ENCODE data around the gene SLC23A2.
A peak's percentile ranks its signal among the peaks of the same experiment; 100 is the strongest.
"Not testable (repeated sequence)": the region's sequence is repeated elsewhere in the genome, so short reads cannot be mapped to it uniquely, and the experiment has no call there.

Gene SLC23A2

GRCh38 chr20:4896971-4897497, 104.3 kb downstream of the SLC23A2 start:
- peak; percentile 37 for DNase-seq

GRCh38 chr20:4896119-4896702, 105.1 kb downstream of the SLC23A2 start:
- DNase-seq: peak; percentile 14

DNA sequence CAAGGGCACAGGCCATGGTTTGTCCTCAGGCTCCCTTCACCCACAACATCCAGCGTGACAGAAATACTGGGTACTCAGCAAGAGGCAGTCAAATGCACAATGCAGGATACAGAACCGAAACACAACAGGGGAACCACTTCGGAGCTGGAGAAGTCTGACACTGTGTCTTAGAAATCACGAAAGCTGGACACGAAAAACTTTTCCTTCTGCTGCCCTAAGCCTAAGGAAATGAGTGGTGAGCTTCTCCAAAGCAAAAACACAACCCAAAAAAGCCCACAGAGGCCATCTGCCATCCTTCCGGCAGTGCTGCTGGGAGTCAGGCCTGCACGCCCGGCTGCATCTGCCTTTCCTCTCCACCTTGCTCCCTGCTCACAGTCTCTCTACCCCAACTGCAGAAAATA, 106.3 kb downstream of the SLC23A2 start:
- no peak for DNase-seq

DNA sequence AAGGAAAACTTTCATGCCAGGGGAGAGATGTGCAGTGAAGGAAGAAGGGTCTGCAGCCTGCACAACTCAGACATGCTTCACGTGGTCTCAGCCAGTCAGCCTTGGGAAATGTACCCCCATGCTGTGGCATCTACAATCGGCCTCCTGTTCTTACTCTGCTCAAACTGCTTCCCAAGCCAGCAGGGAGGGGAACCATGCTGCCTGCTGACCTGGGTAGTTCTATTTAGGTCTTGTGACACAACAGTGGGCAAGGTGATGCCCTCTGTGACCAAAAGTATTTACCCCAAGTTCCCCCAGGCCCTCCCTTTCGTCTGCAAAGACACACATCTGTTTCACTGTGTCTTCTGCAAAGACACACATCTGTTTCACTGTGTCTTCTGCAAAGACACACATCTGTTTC, 106.9 kb downstream of the SLC23A2 start:
- DNase-seq: no peak

DNA sequence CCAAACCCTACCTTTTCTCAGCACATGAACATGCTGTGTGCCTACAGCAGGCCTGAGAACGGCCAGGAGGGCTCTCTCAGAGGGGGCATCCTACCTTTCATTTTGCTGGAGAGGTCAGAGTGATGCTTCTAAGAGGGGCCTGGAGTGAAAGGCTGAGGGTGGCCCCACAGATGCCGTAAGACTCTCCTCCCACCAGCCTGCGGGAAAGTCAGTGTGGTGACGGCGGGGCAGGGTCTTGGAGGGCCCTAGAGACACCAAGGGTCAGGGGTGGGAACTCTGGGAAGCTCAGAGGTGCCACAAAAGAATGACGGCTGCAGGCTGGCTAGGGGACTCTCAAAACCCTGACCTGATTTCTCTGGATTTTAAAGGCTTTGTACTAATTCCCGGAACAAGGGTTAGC, 107.6 kb downstream of the SLC23A2 start:
- DNase-seq: no peak

GRCh38 chr20:4891997-4892396, 109.3 kb downstream of the SLC23A2 start:
- DNase-seq: no peak

- DNase-seq: no peak
Measured at GRCh38 chr20:4891190-4891763, 110.0 kb downstream of the SLC23A2 start.

- no peak for DNase-seq
Measured at GRCh38 chr20:4889446-4889845, 111.9 kb downstream of the SLC23A2 start.

DNA sequence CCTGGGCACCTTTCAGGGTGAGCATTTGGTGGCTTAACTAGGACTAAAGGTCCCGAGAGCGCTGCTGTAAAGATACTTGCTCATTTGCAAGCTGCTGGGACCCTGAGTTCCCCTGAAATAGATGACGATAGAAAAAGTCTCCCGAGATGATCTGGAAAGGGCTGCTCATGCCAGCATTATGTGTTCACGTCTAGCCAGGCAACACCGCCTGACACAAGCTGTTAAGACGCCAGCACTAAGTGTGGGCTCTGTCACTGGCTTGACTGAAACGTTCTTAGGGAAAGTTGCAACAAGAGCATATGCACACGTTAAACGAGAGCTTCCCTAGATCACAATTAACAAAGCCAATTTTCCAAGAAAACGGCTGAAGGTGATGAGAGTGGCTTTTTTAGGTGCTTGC, 113.7 kb downstream of the SLC23A2 start:
- DNase-seq: no peak

GRCh38 chr20:4886771-4887527, 114.4 kb downstream of the SLC23A2 start:
- DNase-seq: no peak

GRCh38 chr20:4885877-4886276, 115.4 kb downstream of the SLC23A2 start:
- DNase-seq: no peak

DNA sequence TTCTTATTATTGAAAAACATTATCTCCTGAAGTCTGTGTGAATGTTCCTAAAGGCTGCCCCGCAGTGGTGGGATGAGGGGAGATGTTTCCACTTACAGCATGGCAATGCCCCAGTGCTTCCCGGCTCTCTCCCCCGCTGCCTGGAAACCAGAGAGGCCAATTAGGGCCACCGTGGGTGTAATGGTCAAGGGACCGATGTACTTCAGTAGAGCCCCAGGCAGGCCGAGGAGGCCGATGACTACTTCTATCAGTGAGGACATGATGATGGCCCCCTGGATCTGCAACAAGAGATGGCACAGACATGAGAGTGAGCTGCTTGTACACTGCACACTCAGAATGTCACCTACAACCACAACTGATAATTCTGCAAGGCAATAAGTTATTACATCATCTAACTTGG, 117.8 kb downstream of the SLC23A2 start:
- no peak for DNase-seq

DNA sequence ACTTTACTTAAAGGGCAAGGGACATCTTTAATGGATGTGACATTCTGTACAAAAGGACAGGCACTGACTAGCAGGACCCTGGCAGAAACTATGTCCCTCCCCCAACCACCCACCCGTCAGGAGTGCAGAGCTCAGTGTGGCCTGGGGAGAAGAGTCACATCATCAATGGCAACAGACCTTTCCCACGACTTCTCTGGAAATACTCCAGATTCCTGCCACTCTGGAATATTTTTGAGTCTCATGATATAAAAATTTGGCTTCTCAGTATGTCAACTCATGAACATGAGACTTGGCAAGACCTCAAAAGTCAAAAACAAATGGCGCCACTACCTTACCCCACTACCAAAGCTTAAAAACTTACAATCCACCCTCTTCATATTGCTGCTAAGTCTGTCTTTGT, 118.3 kb downstream of the SLC23A2 start:
- DNase-seq: no peak

- no peak for DNase-seq
Measured at GRCh38 chr20:4881006-4881730, 120.1 kb downstream of the SLC23A2 start.

- DNase-seq: no peak
Measured at GRCh38 chr20:4880051-4880450, 121.3 kb downstream of the SLC23A2 start.

DNA sequence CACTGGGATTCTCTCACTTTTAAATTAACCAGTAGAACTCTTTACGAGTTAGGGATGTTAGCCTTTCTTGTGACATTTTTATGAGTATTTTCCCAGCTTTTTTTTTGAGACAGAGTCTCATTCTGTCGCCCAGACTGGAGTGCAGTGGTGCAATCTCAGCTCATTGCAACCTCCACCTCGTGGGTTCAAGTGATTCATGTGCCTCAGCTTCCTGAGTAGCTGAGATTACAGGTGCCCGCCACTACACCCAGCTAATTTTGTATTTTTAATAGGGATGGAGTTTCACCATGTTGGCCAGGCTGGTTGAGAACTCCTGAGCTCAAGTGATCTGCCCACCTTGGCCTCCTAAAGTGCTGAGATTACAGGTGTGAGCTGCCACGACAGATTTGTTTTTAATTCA, 123.2 kb downstream of the SLC23A2 start:
- DNase-seq: not testable (repeated sequence)

DNA sequence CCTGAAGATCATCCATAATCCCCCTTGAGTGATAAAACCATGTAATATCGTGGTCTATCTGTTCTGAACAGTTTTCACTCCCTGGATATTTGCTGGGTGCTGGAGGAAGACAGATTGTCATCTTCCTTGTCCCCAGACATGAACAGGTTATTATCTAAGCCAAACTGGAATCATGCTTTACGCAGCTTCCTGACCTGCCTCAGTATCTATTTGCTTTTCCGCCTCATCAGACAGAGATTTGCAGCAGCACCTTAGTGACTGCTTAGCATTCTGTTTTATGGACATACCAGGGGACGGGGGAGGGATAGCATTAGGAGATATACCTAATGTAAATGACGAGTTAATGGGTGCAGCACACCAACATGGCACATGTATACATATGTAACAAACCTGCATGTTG, 124.6 kb downstream of the SLC23A2 start:
- DNase-seq: peak; percentile 13

GRCh38 chr20:4876301-4876700, 125.0 kb downstream of the SLC23A2 start:
- peak; percentile 11 for DNase-seq

- peak; percentile 97 for DNase-seq
Measured at GRCh38 chr20:4875578-4876067, 125.7 kb downstream of the SLC23A2 start.

GRCh38 chr20:4873396-4873795, 127.9 kb downstream of the SLC23A2 start:
- peak; percentile 98 for DNase-seq

DNA sequence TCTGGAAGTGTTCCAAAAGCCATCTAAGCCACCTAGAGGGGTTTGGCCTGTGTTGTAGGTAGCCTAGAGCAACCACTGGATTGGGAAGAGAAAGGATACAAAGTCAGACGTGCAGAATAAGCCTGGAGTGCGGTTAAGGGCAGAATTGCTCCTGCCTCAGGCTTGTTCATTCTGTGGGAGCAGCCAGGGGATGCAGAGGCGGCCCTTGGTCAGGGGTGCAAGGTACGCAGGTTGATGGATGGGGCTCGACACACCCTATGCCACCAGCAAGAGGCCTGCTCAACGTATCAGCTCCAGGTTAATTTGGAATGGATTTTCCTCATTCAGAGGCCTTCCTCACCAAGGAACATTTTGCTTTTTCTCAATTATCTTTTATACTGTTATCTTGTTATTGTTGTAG, 129.8 kb downstream of the SLC23A2 start:
- DNase-seq: no peak

DNA sequence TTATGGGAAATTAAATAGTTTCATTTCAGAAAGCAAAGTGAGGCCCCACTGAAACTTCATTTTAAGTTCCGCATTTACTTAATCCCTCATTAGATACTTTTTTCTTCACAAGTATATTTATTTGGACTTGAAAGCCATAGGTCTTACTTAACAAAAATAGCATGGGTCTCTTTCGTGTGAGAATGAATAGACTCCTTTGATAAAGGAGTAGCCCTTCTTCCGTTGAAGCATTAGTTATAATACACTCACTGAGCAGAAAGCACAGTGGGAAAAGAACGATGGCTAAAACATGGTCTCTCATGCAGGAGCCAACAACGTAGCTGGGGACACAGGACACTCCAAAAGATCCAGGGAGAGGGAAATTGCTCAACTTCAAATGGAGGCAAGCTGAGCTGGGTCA, 130.4 kb downstream of the SLC23A2 start:
- no peak for DNase-seq

All from NCI-H82 (cell line).